K562 (cell line): ENCODE measurements around the gene CRHR1. TPM values are rescaled to one million over a fixed set of nuclear protein-coding genes. Genes with fewer than 3 reads are reported as not detected.

ENCODE experiments used
- ATAC-seq: fragments of 200-7000 bp; cut with Tn5 transposase; 3 replicates; pipeline ENCODE4 v1.9.1; 2020; ENCODE audit warnings: moderate library complexity
- BruUV-seq: library from RNA; stranded (reverse); fragments of 400-500 nt; replicated peaks from 2 replicates; lab custom pipeline; 2021; lab: Mats Ljungman, UMichigan
- CTCF ChIA-PET: fragments of 300-600 bp; formaldehyde crosslinking; extraction: SDS; loops from one replicate; lab custom pipeline; 2021; ENCODE audit warnings: low intra/inter-chr PET ratio; lab: Yijun Ruan, JAX
- POLR2A ChIA-PET: fragments of 300-600, 350-650 bp; sonication (Branson Sonifier 250); formaldehyde crosslinking; extraction: SDS; loops from one replicate; lab custom pipeline; 2021; ENCODE audit warnings: antibody characterized with exemption, inconsistent platforms; lab: Yijun Ruan, JAX
- DNase-seq, 4 experiments: peaks; one replicate each; pipeline versions ENCODE4 v3.0.0 to v3.0.0-alpha.2; 2011 to 2018; ENCODE audit warnings: low spot score in 3 of 4, mixed read lengths in 3 of 4; ENCODE audit errors: extremely low read depth in 1 of 4
- FAIRE-seq: peaks from 2 replicates; lab custom pipeline; 2011; peaks lifted over from hg19 to GRCh38; lab: Jason Lieb, UNC
- H2AFZ ChIP-seq: 2 replicates; pipeline ENCODE4 v1.6.0; 2011; ENCODE audit warnings: low read depth, low read length, control low read depth, inconsistent platforms
- H3K27ac ChIP-seq: fragments of 200-600 bp; 3 replicates; pipeline ENCODE4 v1.8.0; 2011; ENCODE audit warnings: low read depth, mild to moderate bottlenecking, control low read depth, inconsistent platforms, low read length, moderate library complexity, mixed read lengths; ENCODE audit errors: extremely low read depth
- H3K27me3 ChIP-seq, 2 experiments: fragments of 300-600 bp in 1 of 2; 2 replicates in 1 of 2; 3 replicates in 1 of 2; pipeline versions ENCODE4 v1.6.0 to v1.8.0; 2011; ENCODE audit warnings: inconsistent platforms in 2 of 2, low read length in 2 of 2, mild to moderate bottlenecking in 1 of 2, mixed read lengths in 1 of 2, moderate library complexity in 1 of 2; ENCODE audit not compliant: control insufficient read depth in 2 of 2, insufficient read depth in 2 of 2
- H3K36me3 ChIP-seq: fragments of 300-600 bp; 3 replicates; pipeline ENCODE4 v1.8.0; 2011; ENCODE audit warnings: mild to moderate bottlenecking, low read length, inconsistent platforms; ENCODE audit not compliant: control insufficient read depth, insufficient read depth
- H3K4me1 ChIP-seq, 2 experiments: fragments of 200-600 bp in 1 of 2; replicated peaks in 1 of 2; 2 replicates in 1 of 2; 3 replicates in 1 of 2; pipeline versions ENCODE4 v1.5.1 to v1.8.0; 2011; ENCODE audit warnings: inconsistent platforms in 2 of 2, low read length in 2 of 2, mild to moderate bottlenecking in 1 of 2, mixed read lengths in 1 of 2, moderate library complexity in 1 of 2; ENCODE audit not compliant: control insufficient read depth in 2 of 2, insufficient read depth in 2 of 2
- H3K4me2 ChIP-seq: 2 replicates; pipeline ENCODE4 v1.6.1; 2011; ENCODE audit warnings: low read length, control low read depth, inconsistent platforms, mixed read lengths; ENCODE audit not compliant: insufficient read depth
- H3K4me3 ChIP-seq: fragments of 200-600 bp; sonication (generic), shearing (Covaris generic); 2 replicates; pipeline ENCODE4 v1.5.1; 2016; ENCODE audit warnings: control low read depth, inconsistent platforms
- H3K79me2 ChIP-seq: fragments of 200-600 bp; 3 replicates; pipeline ENCODE4 v1.8.0; 2011; ENCODE audit warnings: low read length, inconsistent platforms; ENCODE audit not compliant: control insufficient read depth, insufficient read depth
- H3K9ac ChIP-seq, 2 experiments: 2 replicates each; pipeline versions ENCODE4 v1.6.0 to v1.6.1; 2011; ENCODE audit warnings: low read depth in 2 of 2, low read length in 2 of 2, control low read depth in 1 of 2, inconsistent platforms in 1 of 2, mild to moderate bottlenecking in 1 of 2, mixed read lengths in 1 of 2; ENCODE audit not compliant: insufficient read depth in 1 of 2
- H3K9me1 ChIP-seq: one replicate; pipeline ENCODE4 v1.6.0; 2011; ENCODE audit warnings: inconsistent platforms, mild to moderate bottlenecking, low read length, moderate library complexity; ENCODE audit not compliant: control insufficient read depth, insufficient read depth
- H3K9me3 ChIP-seq: replicated peaks from 2 replicates; pipeline ENCODE4 v1.5.1; 2011; ENCODE audit warnings: low read depth, low read length, inconsistent platforms; ENCODE audit not compliant: control insufficient read depth, insufficient read depth
- H4K20me1 ChIP-seq: replicated peaks from 2 replicates; pipeline ENCODE4 v1.6.1; 2011; ENCODE audit warnings: low read length, inconsistent platforms, mixed read lengths; ENCODE audit not compliant: control insufficient read depth, insufficient read depth
- BDP1 ChIP-seq: IDR thresholded peaks from 3 replicates; pipeline ENCODE4 v1.6.1; 2011; ENCODE audit not compliant: insufficient read length, insufficient read depth
- POLR2A ChIP-seq: fragments of 450-650 bp; conservative IDR thresholded peaks from 2 replicates; pipeline ENCODE4 v1.6.1; 2016
- ZBTB40 ChIP-seq, 2 experiments: fragments of 450-650 bp in 1 of 2; sonication (generic) in 1 of 2; formaldehyde crosslinking in 1 of 2; IDR thresholded peaks; 2 replicates each; pipeline versions ENCODE4 v1.7.1 to v1.9.0; 2016 to 2022; ENCODE audit warnings: inconsistent platforms in 1 of 2, mild to moderate bottlenecking in 1 of 2, missing genetic modification reagents in 1 of 2
- ZNF764 ChIP-seq: fragments of 250-450 bp; sonication (Bioruptor Pico); IDR thresholded peaks from 2 replicates; pipeline ENCODE4 v1.4.0; 2020; ENCODE audit warnings: low read depth, mild to moderate bottlenecking, moderate library complexity
- WGBS: fragments of 100-300 bp; shearing (Covaris generic); methylation state at CpG from one replicate; pipeline ENCODE4 v1.1.6; 2016; ENCODE audit warnings: low coverage, mixed read lengths; ENCODE audit not compliant: insufficient coverage; ENCODE audit errors: missing lambda C conversion rate; 5-methylcytosine and 5-hydroxymethylcytosine counted together
- in situ Hi-C: fragments of 300-500 bp; cut with MboI; formaldehyde crosslinking; loops from 4 replicates; pipeline ENCODE4 v1.15.0; 2018; ENCODE audit warnings: inconsistent platforms, mixed read lengths
- intact Hi-C: fragments of 100-400 bp; cut with micrococcal nuclease; formaldehyde crosslinking; loops from 2 replicates; pipeline ENCODE4 v1.14.2; 2022
- polyA plus RNA-seq, 8 experiments: library from polyadenylated mRNA; depleted of rRNA in 4 of 8; stranded (reverse) in 5 of 8; unstranded in 3 of 8; fragments of >200 nt; fragmentation: Nextera tagmentation in 2 of 8; fragmentation: Illumina TruSeq in 1 of 8; extraction: Ambion mirVana in 2 of 8; extraction: Trizol in 1 of 8; gene quantifications; 2 replicates each; pipeline versions ENCODE4 v1.2.1 to v1.2.3, GENCODE V29; 2011 to 2014; ENCODE audit warnings: inconsistent platforms in 1 of 8, missing spikeins in 1 of 8
- total RNA-seq, 7 experiments: library from RNA; depleted of rRNA in 6 of 7; stranded (reverse); fragments of >200 nt in 6 of 7; fragmentation: Illumina TruSeq in 2 of 7; extraction: Trizol in 2 of 7; gene quantifications; 2 replicates each; pipeline versions ENCODE4 v1.2.1 to v1.2.3, GENCODE V29; 2011 to 2021; ENCODE audit warnings: low replicate concordance in 1 of 7

The CRHR1 gene
- total and polyA plus RNA-seq, 9 of the 15 experiments (the other 6 are each of a cell fraction or from before 2014, with no cell fraction given) = 0.05 TPM; not detected in 8

GRCh38 chr17:45863857-45864654 lies 79.9 kb downstream of the CRHR1 start:
- H4K20me1 ChIP-seq = no peaks in the 10 kb centered on the region
- no peaks in the 10 kb centered on the region; a peak in 1 of 5 replicates for H3K4me1 ChIP-seq
- H3K9me3 ChIP-seq = no peaks in the 10 kb centered on the region
- H3K4me3 ChIP-seq = no peak overlapping the region
- FAIRE-seq (no peak), ATAC-seq (no peak), DNase-seq (no peak)
- intact Hi-C loops (no loop called here), in situ Hi-C loops (no loop called here)
- no peak overlapping the region for H3K4me2 ChIP-seq
- no peaks in the 10 kb centered on the region for H3K79me2 ChIP-seq
- peaks cover 19 to 35% of the 10 kb centered on the region in 2 experiments; a peak in 3 of 5 replicates for H3K27me3 ChIP-seq
- H2AFZ ChIP-seq = no peak overlapping the region
- no peaks in the 10 kb centered on the region for H3K9me1 ChIP-seq
- H3K36me3 ChIP-seq = no peaks in the 10 kb centered on the region
- no TSS peak for BruUV-seq
- TF ChIP-seq ZNF764 (CRISPR knock-in tag) (no peak), BDP1 (no peak)
- ChIA-PET POLR2A (no interaction called here), CTCF (no interaction called here)
- no peak overlapping the region for H3K9ac ChIP-seq
- H3K27ac ChIP-seq = no peak overlapping the region
- under 1% methylated on average over 6 of the region's 6 CpGs for WGBS

GRCh38 chr17:45867171-45867570 lies 83.1 kb downstream of the CRHR1 start:
- ChIA-PET POLR2A (no interaction called here), CTCF (interaction anchor here (0.5 kb wide), 1 partner anchor 30 kb away, joined by 3 read pairs; no protein-coding TSS in a partner anchor)
- 13% methylated on average over 6 of the region's 6 CpGs for WGBS
- H3K9me3 ChIP-seq = no peaks in the 10 kb centered on the region
- no peak overlapping the region for H3K27ac ChIP-seq
- no peak overlapping the region for H3K4me2 ChIP-seq
- H2AFZ ChIP-seq = peak overlapping the region; percentile 60
- H3K4me3 ChIP-seq = no peak overlapping the region
- FAIRE-seq = no peak
- no peaks in the 10 kb centered on the region for H3K9me1 ChIP-seq
- ATAC-seq = no peak
- no TSS peak for BruUV-seq
- intact Hi-C loops (no loop called here), in situ Hi-C loops (no loop called here)
- H3K79me2 ChIP-seq = no peaks in the 10 kb centered on the region
- DNase-seq = no peak
- no peak for TF ChIP-seq ZBTB40 (IDR thresholded peaks at IDR 0.05)
- TF ChIP-seq ZBTB40 (CRISPR knock-in tag; IDR thresholded peaks at IDR 0.05) = no peak
- TF ChIP-seq POLR2A = no peak
- no peaks in the 10 kb centered on the region for H4K20me1 ChIP-seq
- H3K9ac ChIP-seq = no peak overlapping the region
- peaks cover 3 to 11% of the 10 kb centered on the region in 2 experiments; a peak in 2 of 5 replicates for H3K4me1 ChIP-seq
- peaks cover 13 to 23% of the 10 kb centered on the region in 2 experiments; a peak in 3 of 5 replicates for H3K27me3 ChIP-seq
- H3K36me3 ChIP-seq = no peaks in the 10 kb centered on the region
